GM10847 (cell line): ENCODE data around the gene GABRB3.

Experiments
- POLR2A ChIP-seq: IDR thresholded peaks from 2 replicates; pipeline ENCODE4 v1.6.1; 2011; ENCODE audit not compliant: insufficient read length; ENCODE audit errors: extremely low read depth

The GABRB3 gene

GRCh38 chr15:26772154-26773066 lies at the start of gene GABRB3:
Gene GABRB3 (minus strand): TSS chr15:26773066.
- TF ChIP-seq POLR2A = no peak

- no peak for TF ChIP-seq POLR2A
These were observed 34.9 kb upstream of the GABRB3 start for GRCh38 chr15:26807517-26808427.

GRCh38 chr15:26806574-26806973 lies 33.7 kb upstream of the GABRB3 start:
- TF ChIP-seq POLR2A = no peak

- no peak for TF ChIP-seq POLR2A
These were observed 33.3 kb upstream of the GABRB3 start for GRCh38 chr15:26806151-26806550.

- TF ChIP-seq POLR2A = no peak
These were observed 32.6 kb upstream of the GABRB3 start for GRCh38 chr15:26805470-26805869.

GRCh38 chr15:26804063-26804804 lies 31.4 kb upstream of the GABRB3 start:
- no peak for TF ChIP-seq POLR2A

- no peak for TF ChIP-seq POLR2A
These were observed 17.3 kb upstream of the GABRB3 start for GRCh38 chr15:26790118-26790517.

- TF ChIP-seq POLR2A = no peak
These were observed 8.9 kb upstream of the GABRB3 start for GRCh38 chr15:26781816-26782215.

GRCh38 chr15:26773917-26774316 lies 1.1 kb upstream of the GABRB3 start:
- no peak for TF ChIP-seq POLR2A

- no peak for TF ChIP-seq POLR2A
These were observed 406 bp upstream of the GABRB3 start for GRCh38 chr15:26773067-26773877.

- no peak for TF ChIP-seq POLR2A
These were observed 1.2 kb downstream of the GABRB3 start for GRCh38 chr15:26771578-26772153.

GRCh38 chr15:26771168-26771567 lies 1.7 kb downstream of the GABRB3 start:
- no peak for TF ChIP-seq POLR2A

GRCh38 chr15:26767169-26767670 lies 5.6 kb downstream of the GABRB3 start:
- TF ChIP-seq POLR2A = no peak

GRCh38 chr15:26766262-26766661 lies 6.6 kb downstream of the GABRB3 start:
- TF ChIP-seq POLR2A = no peak

- no peak for TF ChIP-seq POLR2A
These were observed 12.9 kb downstream of the GABRB3 start for GRCh38 chr15:26759986-26760385.
